Effector CD4-positive, alpha-beta T cell (primary cell): ENCODE data around the gene CABP4.

ENCODE experiments used
- DNase-seq: peaks from one replicate; pipeline ENCODE4 v3.0.0-alpha.2; 2020

Gene CABP4

DNA sequence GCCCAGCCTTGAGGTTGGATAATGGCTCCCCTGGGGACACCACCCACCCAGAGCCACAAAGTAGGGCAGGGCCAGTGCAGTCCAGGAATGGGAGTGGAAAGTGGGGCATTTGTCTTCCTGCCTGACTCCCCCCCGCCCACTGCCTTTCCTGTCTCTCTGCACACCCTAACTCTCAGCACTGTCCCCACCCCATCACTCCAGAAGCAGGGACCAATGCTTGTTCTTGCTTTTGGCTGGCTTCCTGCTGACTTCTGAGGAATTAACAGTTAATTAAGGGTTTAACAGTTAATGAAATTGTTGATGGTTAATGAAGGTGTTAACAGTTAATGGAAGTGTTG lies 45.3 kb downstream of the CABP4 start:
- DNase-seq, result no peak

- DNase-seq, result no peak
Observed at GRCh38 chr11:67500831-67501715, 45.9 kb downstream of the CABP4 start.

DNA sequence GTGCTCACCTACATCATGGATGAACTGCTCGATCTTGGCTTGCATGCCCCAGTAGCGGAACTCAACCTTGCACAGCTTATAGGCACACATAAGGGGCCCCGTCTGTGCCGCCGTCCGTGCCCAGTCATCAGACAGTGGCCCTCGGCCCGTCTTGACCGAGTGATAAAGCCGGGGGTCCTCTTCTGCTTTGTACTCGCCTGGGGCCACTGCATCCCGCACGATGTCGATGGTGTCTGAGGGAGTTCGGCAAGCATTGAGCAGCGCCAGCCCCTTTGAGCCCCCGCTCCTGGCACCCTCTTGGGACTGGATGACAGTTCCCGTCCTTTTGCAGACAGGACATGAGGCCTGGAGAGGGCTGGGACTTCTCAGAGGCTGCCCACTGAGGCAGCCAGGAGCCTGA lies 46.7 kb downstream of the CABP4 start:
- DNase-seq, result no peak

GRCh38 chr11:67502328-67502979 lies 47.3 kb downstream of the CABP4 start:
- DNase-seq, result no peak

DNA sequence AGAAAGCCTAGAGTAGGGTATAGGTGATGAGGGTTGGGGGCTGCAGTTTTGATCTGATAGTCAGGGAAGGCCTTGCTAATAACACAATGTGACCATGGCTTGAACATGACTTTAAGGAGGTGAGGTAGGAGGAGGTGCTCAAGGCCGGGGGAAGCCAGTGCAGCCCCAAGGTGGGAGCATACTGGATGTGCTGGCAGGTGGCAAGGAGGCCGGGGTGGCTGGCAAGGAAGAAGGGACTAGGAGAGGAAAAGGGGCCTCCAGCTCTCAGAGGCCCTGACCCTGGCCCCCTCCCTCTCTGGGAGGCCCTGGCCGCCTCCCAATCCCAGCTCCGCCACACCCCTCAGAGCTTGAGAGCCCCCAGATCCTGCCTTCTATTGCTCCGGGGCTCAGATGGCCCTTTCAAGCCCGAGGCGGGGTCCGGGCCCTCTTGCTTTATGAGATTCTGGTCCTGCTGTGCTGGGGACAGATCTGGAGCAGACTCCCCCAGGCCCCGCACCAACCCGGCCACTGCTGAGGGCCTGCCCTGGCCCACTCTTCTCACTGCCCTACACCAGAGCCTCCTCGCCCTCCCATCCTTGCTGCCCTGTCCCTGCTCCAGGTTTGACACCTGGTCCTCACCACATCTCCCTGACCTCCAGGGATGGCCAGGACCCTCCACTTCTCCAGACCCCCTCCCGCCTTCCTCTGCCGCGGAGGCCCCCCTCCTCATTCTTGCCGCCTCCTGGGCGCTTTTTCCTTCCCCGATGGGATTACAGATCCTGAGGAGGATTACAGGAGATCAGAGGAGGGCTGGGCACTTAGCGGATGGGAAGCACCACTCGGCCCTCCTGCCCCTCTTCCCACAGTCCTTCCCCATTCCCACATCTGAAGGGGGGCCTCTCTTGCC lies 48.2 kb downstream of the CABP4 start:
- no peak for DNase-seq

DNA sequence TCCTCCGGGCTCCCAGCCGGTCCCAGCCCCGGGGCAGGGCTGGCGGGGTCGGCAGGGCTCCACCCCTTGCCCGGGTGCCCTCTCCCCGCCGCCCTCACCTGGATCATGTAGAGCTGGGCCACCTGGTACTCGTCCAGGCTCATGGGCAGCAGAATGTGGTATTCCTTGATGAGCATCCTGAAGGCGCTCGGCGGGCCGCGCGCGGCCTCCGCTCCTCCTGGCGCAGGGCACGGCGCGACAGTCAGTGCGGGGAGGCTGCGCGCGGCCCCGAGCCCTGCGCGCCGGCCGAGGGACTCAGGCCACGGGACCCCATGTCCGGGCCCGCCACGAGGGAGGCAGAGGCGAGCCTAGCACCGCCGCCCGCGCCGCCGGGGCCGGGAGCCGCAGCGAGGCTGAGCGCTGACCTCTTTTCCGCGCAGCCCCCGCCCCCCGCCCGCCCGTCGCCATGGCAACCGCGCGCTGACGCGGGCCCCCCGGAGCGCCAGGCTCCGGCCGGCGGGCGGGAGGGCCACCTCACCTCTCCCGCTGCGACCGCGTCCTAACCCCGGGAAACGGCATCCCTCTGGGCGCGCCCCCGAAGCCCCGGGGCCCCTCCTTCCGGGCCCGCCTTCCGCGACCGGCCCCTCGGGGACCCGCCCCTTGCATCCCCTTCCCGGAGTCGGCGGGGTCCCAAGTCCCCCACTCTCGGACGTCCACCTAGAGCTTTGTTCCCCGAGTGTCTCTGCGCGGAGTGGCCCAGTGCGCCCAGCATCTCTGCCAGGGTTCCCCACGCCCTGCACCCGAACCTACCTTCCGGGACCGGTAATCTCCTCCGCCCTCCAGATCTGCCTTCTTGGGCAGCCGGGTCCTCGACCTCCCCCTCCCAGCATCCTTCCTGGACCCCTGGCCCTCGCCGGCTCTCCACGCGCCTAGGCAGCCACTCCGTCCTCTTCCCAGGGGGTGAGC lies 49.1 kb downstream of the CABP4 start:
- no peak for DNase-seq

- DNase-seq, result peak; percentile 56
Observed at GRCh38 chr11:67504950-67505581, 49.9 kb downstream of the CABP4 start, which contains the start of gene PITPNM1. Gene PITPNM1 (minus strand): TSS chr11:67505363. CDS start chr11:67504180, 1,183 bp downstream.

GRCh38 chr11:67505605-67506396 lies 50.6 kb downstream of the CABP4 start:
- peak; percentile 88 for DNase-seq

- no peak for DNase-seq
Observed at GRCh38 chr11:67506426-67507051, 51.4 kb downstream of the CABP4 start.

DNA sequence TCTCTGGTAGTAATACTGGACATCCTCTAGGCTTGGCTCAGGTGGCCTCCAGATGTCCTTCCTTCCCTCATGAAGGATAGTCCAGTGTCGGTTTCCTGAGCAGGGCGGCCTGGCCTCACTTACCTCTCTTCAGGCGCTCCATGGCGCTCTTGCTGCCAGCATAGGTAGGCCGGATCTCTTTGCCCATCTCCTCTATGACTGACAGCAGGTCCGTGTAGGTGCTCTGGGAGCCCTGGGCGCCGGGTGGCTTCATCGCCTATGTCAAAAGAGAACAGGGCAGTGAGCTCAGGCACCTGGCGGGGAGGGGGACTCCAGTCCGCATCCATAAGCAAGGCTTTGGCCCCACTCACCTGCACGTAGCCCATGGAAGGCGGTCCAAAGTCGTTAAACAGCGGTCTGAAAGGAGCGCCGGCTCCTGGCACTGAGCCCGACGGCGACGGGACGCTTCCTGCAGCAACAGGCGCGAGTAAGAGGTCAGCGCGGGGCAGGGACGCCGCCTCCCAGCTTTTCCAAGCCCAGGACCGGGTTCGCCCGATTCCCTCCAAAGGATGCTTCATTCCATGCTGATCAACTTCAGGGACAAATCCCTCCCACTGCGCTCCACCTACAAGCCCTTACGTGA lies 52.2 kb downstream of the CABP4 start:
- no peak for DNase-seq

- peak; percentile 96 for DNase-seq
Observed at GRCh38 chr11:67507864-67508485, 52.8 kb downstream of the CABP4 start, which contains the start of gene CDK2AP2. Gene CDK2AP2 (minus strand): TSS chr11:67508162. CDS start chr11:67508082, 80 bp downstream.

- DNase-seq, result peak; percentile 99
Observed at GRCh38 chr11:67508486-67509121, 53.5 kb downstream of the CABP4 start.

GRCh38 chr11:67510023-67510345 lies 54.8 kb downstream of the CABP4 start:
- DNase-seq, result no peak
